SU-DHL-6 (cell line): ENCODE results near the gene NOG.

ENCODE experiments used
- H2AFZ ChIP-seq: fragments of 200-600 bp; sonication (generic); 2 replicates; pipeline ENCODE4 v1.6.1; 2014; ENCODE audit warnings: low read depth, mild to moderate bottlenecking, moderate library complexity, mixed read lengths, antibody characterized with exemption, low read length; ENCODE audit not compliant: severe bottlenecking
- H3F3A ChIP-seq: fragments of 200-600 bp; shearing (Covaris generic); 2 replicates; pipeline ENCODE4 v1.6.0; 2016; ENCODE audit warnings: antibody characterized with exemption, mild to moderate bottlenecking; ENCODE audit not compliant: insufficient read depth
- H3K27ac ChIP-seq: fragments of 200-600 bp; sonication (generic); 2 replicates; pipeline ENCODE4 v1.5.1; 2016; ENCODE audit warnings: low read depth, mild to moderate bottlenecking, low read length, moderate library complexity, mixed read lengths
- H3K27me3 ChIP-seq: fragments of 200-600 bp; sonication (generic), shearing (Covaris generic); 2 replicates; pipeline ENCODE4 v1.6.0; 2014; ENCODE audit warnings: mild to moderate bottlenecking, low read length
- H3K36me3 ChIP-seq: fragments of 200-600 bp; sonication (generic); 2 replicates; pipeline ENCODE4 v1.6.1; 2014; ENCODE audit warnings: mild to moderate bottlenecking, low read length, mixed read lengths
- H3K4me2 ChIP-seq: fragments of 300-600, 200-600 bp; shearing (Covaris generic), sonication (generic); 2 replicates; pipeline ENCODE4 v1.6.0; 2014; ENCODE audit warnings: low read length, low read depth, mild to moderate bottlenecking; ENCODE audit not compliant: poor library complexity, severe bottlenecking
- H3K4me3 ChIP-seq: fragments of 200-600 bp; sonication (generic); 2 replicates; pipeline ENCODE4 v1.5.1; 2014; ENCODE audit warnings: antibody characterized with exemption, low read length, mild to moderate bottlenecking, mixed read lengths; ENCODE audit not compliant: insufficient read depth, poor library complexity, severe bottlenecking
- H3K79me2 ChIP-seq: fragments of 200-600 bp; sonication (generic); 2 replicates; pipeline ENCODE4 v1.6.1; 2014; ENCODE audit warnings: mild to moderate bottlenecking, low read length, moderate library complexity; ENCODE audit not compliant: insufficient read depth
- H3K9ac ChIP-seq: fragments of 200-600 bp; sonication (generic); 2 replicates; pipeline ENCODE4 v1.7.0; 2014; ENCODE audit warnings: mild to moderate bottlenecking, low read length
- H3K9me2 ChIP-seq: fragments of 200-600 bp; sonication (generic); replicated peaks from 2 replicates; pipeline ENCODE4 v1.6.1; 2014; ENCODE audit warnings: low read length; ENCODE audit not compliant: insufficient read depth
- H3K9me3 ChIP-seq: fragments of 200-600 bp; sonication (generic); 2 replicates; pipeline ENCODE4 v1.6.1; 2014; ENCODE audit warnings: low read length, mixed read lengths; ENCODE audit not compliant: insufficient read depth
- H4K20me1 ChIP-seq: fragments of 200-600 bp; sonication (generic); 2 replicates; pipeline ENCODE4 v1.6.1; 2014; ENCODE audit warnings: low read depth, mild to moderate bottlenecking, antibody characterized with exemption, low read length, moderate library complexity, mixed read lengths
- CTCF ChIP-seq: fragments of 200-600 bp; sonication (generic); IDR thresholded peaks from one replicate; pipeline ENCODE4 v1.5.1; 2017; ENCODE audit warnings: antibody characterized with exemption, mild to moderate bottlenecking, low read length, moderate library complexity; ENCODE audit not compliant: insufficient read depth, poor library complexity, severe bottlenecking
- EZH2phosphoT487 ChIP-seq: fragments of 200-600 bp; sonication (generic), shearing (Covaris generic); conservative IDR thresholded peaks from 2 replicates; pipeline ENCODE4 v1.6.1; 2018; ENCODE audit warnings: mild to moderate bottlenecking, antibody characterized with exemption, low read length, moderate library complexity, mixed read lengths

NOG gene

GRCh38 chr17:56603486-56604238 is 10.2 kb downstream of the NOG start:
- Histone ChIP-seq H3K79me2 (no peaks in the 10 kb centered on the region), H3F3A (no peaks in the 10 kb centered on the region), H3K36me3 (no peaks in the 10 kb centered on the region), H4K20me1 (no peaks in the 10 kb centered on the region), H3K9me2 (no peaks in the 10 kb centered on the region), H3K27me3 (no peaks in the 10 kb centered on the region), H3K27ac (no peak overlapping the region), H3K9ac (no peak overlapping the region), H2AFZ (no peak overlapping the region), H3K4me2 (no peak overlapping the region), H3K4me3 (no peak overlapping the region), H3K9me3 (no peaks in the 10 kb centered on the region)
- TF ChIP-seq EZH2phosphoT487 (no peak), CTCF (no peak)

GRCh38 chr17:56604691-56605290 is 11.3 kb downstream of the NOG start:
- no peaks in the 10 kb centered on the region for H3F3A ChIP-seq
- H3K79me2 ChIP-seq = no peaks in the 10 kb centered on the region
- H3K27ac ChIP-seq = no peak overlapping the region
- H4K20me1 ChIP-seq = no peaks in the 10 kb centered on the region
- no peaks in the 10 kb centered on the region for H3K9me3 ChIP-seq
- no peak overlapping the region for H3K4me3 ChIP-seq
- no peaks in the 10 kb centered on the region for H3K36me3 ChIP-seq
- TF ChIP-seq EZH2phosphoT487 (no peak), CTCF (no peak)
- H3K4me2 ChIP-seq = no peak overlapping the region
- no peak overlapping the region for H3K9ac ChIP-seq
- H3K27me3 ChIP-seq = no peaks in the 10 kb centered on the region
- H3K9me2 ChIP-seq = no peaks in the 10 kb centered on the region
- no peak overlapping the region for H2AFZ ChIP-seq

- no peak overlapping the region for H3K9ac ChIP-seq
- no peaks in the 10 kb centered on the region for H3F3A ChIP-seq
- H3K27ac ChIP-seq = no peak overlapping the region
- H3K27me3 ChIP-seq = no peaks in the 10 kb centered on the region
- H3K36me3 ChIP-seq = no peaks in the 10 kb centered on the region
- no peak overlapping the region for H3K4me3 ChIP-seq
- no peak overlapping the region for H3K4me2 ChIP-seq
- no peaks in the 10 kb centered on the region for H4K20me1 ChIP-seq
- H3K9me2 ChIP-seq = no peaks in the 10 kb centered on the region
- H3K79me2 ChIP-seq = no peaks in the 10 kb centered on the region
- no peak overlapping the region for H2AFZ ChIP-seq
- TF ChIP-seq EZH2phosphoT487 = no peak
- no peak for TF ChIP-seq CTCF
- no peaks in the 10 kb centered on the region for H3K9me3 ChIP-seq
Observed at GRCh38 chr17:56608944-56609343, 15.4 kb downstream of the NOG start.
